Renal pelvis (tissue), 4 donors: ENCODE measurements around the gene LIN9. TPM values are rescaled to one million over a fixed set of nuclear protein-coding genes. Genes with fewer than 3 reads are reported as not detected.
"Not testable (repeated sequence)": the region's sequence is repeated elsewhere in the genome, so short reads cannot be mapped to it uniquely, and the experiment has no call there.

Experiments used
- DNase-seq: peaks from one replicate; pipeline ENCODE4 v3.0.0-alpha.2; 2013
- polyA plus RNA-seq, 3 donors: library from polyadenylated mRNA; unstranded; fragments of 120-200 nt; gene quantifications; one replicate each; pipeline ENCODE4 v1.2.1, GENCODE V29; 2013; ENCODE audit not compliant: insufficient read length in 3 of 3

LIN9 gene
- polyA plus RNA-seq, 3 donors, result 9.9 to 10.5 (median 10.3) TPM

GRCh38 chr1:226216056-226216455 lies 92.9 kb downstream of the LIN9 start:
- no peak for DNase-seq

- DNase-seq, result no peak
These were observed 93.7 kb downstream of the LIN9 start for GRCh38 chr1:226215239-226215638.

GRCh38 chr1:226212545-226212944 lies 96.4 kb downstream of the LIN9 start:
- no peak for DNase-seq

- no peak for DNase-seq
These were observed 97.7 kb downstream of the LIN9 start for GRCh38 chr1:226211181-226211821.

GRCh38 chr1:226210571-226211176 lies 98.3 kb downstream of the LIN9 start:
- DNase-seq, result no peak

GRCh38 chr1:226209307-226210059 lies 99.5 kb downstream of the LIN9 start:
- no peak for DNase-seq

- no peak for DNase-seq
These were observed 101.9 kb downstream of the LIN9 start for GRCh38 chr1:226207048-226207447.

- DNase-seq, result no peak
These were observed 104.8 kb downstream of the LIN9 start for GRCh38 chr1:226204198-226204597.

- no peak for DNase-seq
These were observed 105.3 kb downstream of the LIN9 start for GRCh38 chr1:226203655-226204054.

- no peak for DNase-seq
These were observed 105.7 kb downstream of the LIN9 start for GRCh38 chr1:226203240-226203639.

- not testable (repeated sequence) for DNase-seq
These were observed 106.3 kb downstream of the LIN9 start for GRCh38 chr1:226202666-226203065.

GRCh38 chr1:226202246-226202645 lies 106.7 kb downstream of the LIN9 start:
- no peak for DNase-seq

- no peak for DNase-seq
These were observed 107.9 kb downstream of the LIN9 start for GRCh38 chr1:226201029-226201593.

GRCh38 chr1:226199971-226200370 lies 109.0 kb downstream of the LIN9 start:
- DNase-seq, result no peak

GRCh38 chr1:226195144-226195543 lies 113.8 kb downstream of the LIN9 start:
- DNase-seq, result no peak

- DNase-seq, result no peak
These were observed 121.6 kb downstream of the LIN9 start for GRCh38 chr1:226187380-226187779.

- DNase-seq, result no peak
These were observed 122.0 kb downstream of the LIN9 start for GRCh38 chr1:226187019-226187322.

- peak; percentile 93 for DNase-seq
These were observed 122.6 kb downstream of the LIN9 start, which contains the start of gene ACBD3 for GRCh38 chr1:226186124-226187018. Gene ACBD3 (minus strand): TSS chr1:226186741. CDS start chr1:226186675, 66 bp downstream.

GRCh38 chr1:226185141-226186036 lies 123.6 kb downstream of the LIN9 start:
- peak; percentile 21 for DNase-seq

- peak; percentile 22 for DNase-seq
These were observed 126.8 kb downstream of the LIN9 start for GRCh38 chr1:226181996-226182714.
